Liver (tissue), 9 donors: Measurements from ENCODE around the gene CDR2. TPM values are rescaled to one million over a fixed set of nuclear protein-coding genes. Genes with fewer than 3 reads are reported as not detected.

Experiments used
- DNase-seq: peaks from one replicate; pipeline ENCODE4 v3.0.0-alpha.2; 2017; ENCODE audit warnings: low spot score
- H3K27ac ChIP-seq, 2 donors: one replicate each; pipeline ENCODE4 v1.7.0; 2013; ENCODE audit warnings: inconsistent platforms in 2 of 2, low read length in 2 of 2, control low read depth in 1 of 2, low read depth in 1 of 2, mild to moderate bottlenecking in 1 of 2
- H3K27me3 ChIP-seq, 4 donors: one replicate each; pipeline versions ENCODE4 v1.6.1 to v1.7.0; 2013; ENCODE audit warnings: low read length in 3 of 4, inconsistent platforms in 1 of 4, mild to moderate bottlenecking in 1 of 4, moderate library complexity in 1 of 4; ENCODE audit not compliant: control insufficient read depth in 4 of 4, insufficient read depth in 4 of 4
- H3K36me3 ChIP-seq, 4 donors: one replicate each; pipeline versions ENCODE4 v1.6.1 to v1.7.0; 2013; ENCODE audit warnings: low read length in 3 of 4, mild to moderate bottlenecking in 3 of 4, low read depth in 1 of 4, moderate library complexity in 1 of 4; ENCODE audit not compliant: control insufficient read depth in 4 of 4, insufficient read depth in 3 of 4
- H3K4me1 ChIP-seq, 4 donors: one replicate each; pipeline versions ENCODE4 v1.6.1 to v1.7.0; 2013; ENCODE audit warnings: low read length in 3 of 4, mild to moderate bottlenecking in 3 of 4, moderate library complexity in 1 of 4; ENCODE audit not compliant: control insufficient read depth in 4 of 4, insufficient read depth in 4 of 4
- H3K4me3 ChIP-seq, 3 donors: one replicate each; pipeline versions ENCODE4 v1.6.1 to v1.7.0; 2013; ENCODE audit warnings: low read length in 3 of 3, control low read depth in 1 of 3, low read depth in 1 of 3, mild to moderate bottlenecking in 1 of 3
- H3K9ac ChIP-seq, 2 donors: one replicate each; pipeline ENCODE4 v1.7.0; 2013; ENCODE audit warnings: low read length in 2 of 2, mild to moderate bottlenecking in 2 of 2, moderate library complexity in 2 of 2, control low read depth in 1 of 2, low read depth in 1 of 2
- H3K9me3 ChIP-seq, 4 donors: one replicate each; pipeline versions ENCODE4 v1.6.1 to v1.7.0; 2013; ENCODE audit warnings: low read length in 3 of 4; ENCODE audit not compliant: control insufficient read depth in 4 of 4
- ATF3 ChIP-seq: IDR thresholded peaks from 2 replicates; pipeline ENCODE4 v1.6.1; 2016; ENCODE audit warnings: antibody characterized with exemption
- CTCF ChIP-seq: fragments of 150-350 bp; IDR thresholded peaks from 2 replicates; pipeline ENCODE4 v1.5.1; 2017; ENCODE audit warnings: improper control_type of control experiment, low read depth, low read length; ENCODE audit not compliant: missing input control
- EGR1 ChIP-seq, 2 donors: IDR thresholded peaks; 2 replicates each; pipeline ENCODE4 v1.6.1; 2016 to 2018; ENCODE audit warnings: antibody characterized with exemption in 2 of 2, low read depth in 2 of 2
- FOXA1 ChIP-seq: IDR thresholded peaks from 2 replicates; pipeline ENCODE4 v1.6.1; 2016; ENCODE audit warnings: antibody characterized with exemption
- FOXA2 ChIP-seq: IDR thresholded peaks from 2 replicates; pipeline ENCODE4 v1.6.1; 2016; ENCODE audit warnings: antibody characterized with exemption
- GABPA ChIP-seq, 2 donors: IDR thresholded peaks in 1 of 2; conservative IDR thresholded peaks in 1 of 2; 2 replicates each; pipeline ENCODE4 v1.6.1; 2016; ENCODE audit warnings: antibody characterized with exemption in 2 of 2, mild to moderate bottlenecking in 1 of 2, moderate library complexity in 1 of 2
- HNF4A ChIP-seq, 2 donors: conservative IDR thresholded peaks; 2 replicates each; pipeline ENCODE4 v1.6.1; 2016; ENCODE audit warnings: antibody characterized with exemption in 2 of 2, mild to moderate bottlenecking in 2 of 2
- HNF4G ChIP-seq: IDR thresholded peaks from 2 replicates; pipeline ENCODE4 v1.6.1; 2016; ENCODE audit warnings: antibody characterized with exemption
- JUND ChIP-seq, 2 donors: IDR thresholded peaks; 2 replicates each; pipeline ENCODE4 v1.6.1; 2016; ENCODE audit warnings: antibody characterized with exemption in 2 of 2
- MAX ChIP-seq: IDR thresholded peaks from 2 replicates; pipeline ENCODE4 v1.6.1; 2016; ENCODE audit warnings: antibody characterized with exemption
- NR2F2 ChIP-seq: IDR thresholded peaks from 2 replicates; pipeline ENCODE4 v1.6.1; 2016; ENCODE audit warnings: antibody characterized with exemption
- RAD21 ChIP-seq, 2 donors: IDR thresholded peaks; 2 replicates each; pipeline ENCODE4 v1.6.1; 2016; ENCODE audit warnings: antibody characterized with exemption in 2 of 2, mild to moderate bottlenecking in 2 of 2
- REST ChIP-seq: IDR thresholded peaks from 2 replicates; pipeline ENCODE4 v1.6.1; 2016; ENCODE audit warnings: antibody characterized with exemption, mild to moderate bottlenecking
- RXRA ChIP-seq, 2 donors: IDR thresholded peaks; 2 replicates each; pipeline ENCODE4 v1.6.1; 2017 to 2018; ENCODE audit warnings: antibody characterized with exemption in 2 of 2, mild to moderate bottlenecking in 1 of 2
- SP1 ChIP-seq: IDR thresholded peaks from 2 replicates; pipeline ENCODE4 v1.6.1; 2018; ENCODE audit warnings: antibody characterized with exemption, mild to moderate bottlenecking
- TAF1 ChIP-seq: conservative IDR thresholded peaks from 2 replicates; pipeline ENCODE4 v1.6.1; 2016; ENCODE audit warnings: antibody characterized with exemption, mild to moderate bottlenecking
- YY1 ChIP-seq: IDR thresholded peaks from 2 replicates; pipeline ENCODE4 v1.6.1; 2016; ENCODE audit warnings: antibody characterized with exemption, mild to moderate bottlenecking
- ZBTB33 ChIP-seq: IDR thresholded peaks from 2 replicates; pipeline ENCODE4 v1.6.1; 2016; ENCODE audit warnings: antibody characterized with exemption
- WGBS: extraction: QIAGEN DNeasy Blood & Tissue Kit; methylation state at CpG from one replicate; pipeline ENCODE4 v1.1.7; 2013; 5-methylcytosine and 5-hydroxymethylcytosine counted together
- polyA plus RNA-seq, 2 donors: library from polyadenylated mRNA; stranded (reverse) in 1 of 2; unstranded in 1 of 2; fragments of 200-250 nt in 1 of 2; fragments of >200 nt in 1 of 2; fragmentation: Nextera tagmentation in 1 of 2; extraction: Ambion mirVana in 1 of 2; gene quantifications; one replicate each; pipeline versions ENCODE4 v1.2.1 to v1.2.3, GENCODE V29; 2013 to 2015
- total RNA-seq, 2 donors: library from RNA; depleted of rRNA; stranded (reverse); fragments of >200 nt; gene quantifications; one replicate each; pipeline ENCODE4 v1.2.3, GENCODE V29; 2014
- donor health status: healthy.
- donor health status: healthy.
- donor health status: healthy.
- donor health status: healthy.
- donor health status: healthy.

The CDR2 gene
- total and polyA plus RNA-seq, 4 donors: 2.9 to 12.1 (median 9.7) TPM

- no peaks in the 10 kb centered on the region for H3K27me3 ChIP-seq
- peaks cover 5 to 17% (median 9%) of the 10 kb centered on the region in 4 donors for H3K4me1 ChIP-seq
- H3K27ac ChIP-seq: peak overlapping the region in 1 of 2 donors; percentile 49
- no peak overlapping the region for H3K4me3 ChIP-seq
- TF ChIP-seq HNF4A (conservative IDR thresholded peaks at IDR 0.05) (peak in 1 of 2 donors; percentile 6), YY1 (no peak), FOXA2 (no peak), GABPA (IDR thresholded peaks at IDR 0.05 in 1 of 2, conservative IDR thresholded peaks at IDR 0.05 in 1 of 2) (no peak), HNF4G (no peak)
- peaks cover 0 to 8% (median 5%) of the 10 kb centered on the region in 4 donors for H3K36me3 ChIP-seq
- no peak for DNase-seq
- no peak overlapping the region for H3K9ac ChIP-seq
- H3K9me3 ChIP-seq: no peaks in the 10 kb centered on the region
Observed at GRCh38 chr16:22359679-22360078, 14.7 kb downstream of the CDR2 start.

GRCh38 chr16:22358000-22358399 is 16.4 kb downstream of the CDR2 start:
- no peak for DNase-seq
- no peaks in the 10 kb centered on the region for H3K36me3 ChIP-seq
- no peak overlapping the region for H3K9ac ChIP-seq
- peaks cover 11 to 32% (median 19%) of the 10 kb centered on the region in 4 donors for H3K4me1 ChIP-seq
- no peak overlapping the region for H3K27ac ChIP-seq
- H3K9me3 ChIP-seq: no peaks in the 10 kb centered on the region
- H3K4me3 ChIP-seq: no peak overlapping the region
- TF ChIP-seq HNF4G (no peak), NR2F2 (no peak), JUND (IDR thresholded peaks at IDR 0.05) (no peak), RAD21 (IDR thresholded peaks at IDR 0.05) (no peak), SP1 (no peak), HNF4A (conservative IDR thresholded peaks at IDR 0.05) (no peak), TAF1 (no peak), YY1 (no peak), ZBTB33 (no peak), EGR1 (IDR thresholded peaks at IDR 0.05; ENCODE audit: low read depth in 2 of 2) (no peak), FOXA1 (no peak), FOXA2 (no peak), RXRA (IDR thresholded peaks at IDR 0.05) (no peak), REST (no peak), CTCF (no peak), MAX (no peak), GABPA (IDR thresholded peaks at IDR 0.05 in 1 of 2, conservative IDR thresholded peaks at IDR 0.05 in 1 of 2) (no peak), ATF3 (no peak)
- WGBS: 88% methylated on average over 1 of the region's 1 CpG
- H3K27me3 ChIP-seq: no peaks in the 10 kb centered on the region
